Cardiac muscle cell (in vitro differentiated cells and primary cell): ENCODE data around the gene STRA6. TPM values are rescaled to one million over a fixed set of nuclear protein-coding genes. Genes with fewer than 3 reads are reported as not detected.

Experiments used
- DNase-seq, 2 donors: peaks; one replicate each; pipeline versions ENCODE4 v3.0.0 to v3.0.0-alpha.2; 2010 to 2017; ENCODE audit warnings: low read depth in 1 of 2, low spot score in 1 of 2
- H3K27ac ChIP-seq: fragments of 200-600 bp; sonication (generic); 2 replicates; pipeline ENCODE4 v1.5.1; 2016
- H3K27me3 ChIP-seq: fragments of 200-600 bp; sonication (generic); 2 replicates; pipeline ENCODE4 v1.6.0; 2016; ENCODE audit warnings: control low read depth
- H3K36me3 ChIP-seq: fragments of 200-600 bp; sonication (generic); 2 replicates; pipeline ENCODE4 v1.5.1; 2016; ENCODE audit warnings: control low read depth
- H3K4me1 ChIP-seq: fragments of 200-600 bp; sonication (generic); 2 replicates; pipeline ENCODE4 v1.8.1; 2017; ENCODE audit warnings: low read depth, mild to moderate bottlenecking, mixed run types
- H3K4me3 ChIP-seq: fragments of 200-600 bp; sonication (generic); 2 replicates; pipeline ENCODE4 v1.5.1; 2016; ENCODE audit warnings: mild to moderate bottlenecking
- H3K9me3 ChIP-seq: fragments of 200-600 bp; sonication (generic); 2 replicates; pipeline ENCODE4 v1.5.1; 2017; ENCODE audit warnings: low read depth, mild to moderate bottlenecking, control low read depth
- CTCF ChIP-seq: IDR thresholded peaks from 2 replicates; pipeline ENCODE4 v1.5.1; 2012; ENCODE audit warnings: low read depth, mild to moderate bottlenecking, low read length
- polyA plus RNA-seq: library from polyadenylated mRNA; unstranded; fragments of >200 nt; fragmentation: Nextera tagmentation; extraction: Ambion mirVana; gene quantifications from 2 replicates; pipeline ENCODE4 v1.2.1, GENCODE V29; 2016
- total RNA-seq: library from RNA; depleted of rRNA; stranded (reverse); fragments of >200 nt; gene quantifications from 2 replicates; pipeline ENCODE4 v1.2.3, GENCODE V29; 2016

The STRA6 gene
- total and polyA plus RNA-seq, 2 experiments from 2014 or later: 38.6 to 49.6 TPM

- no peaks in the 10 kb centered on the region for H3K36me3 ChIP-seq
- no peaks in the 10 kb centered on the region for H3K27me3 ChIP-seq
- TF ChIP-seq CTCF: no peak
- no peaks in the 10 kb centered on the region for H3K9me3 ChIP-seq
- H3K27ac ChIP-seq: no peak overlapping the region
- H3K4me1 ChIP-seq: peaks cover 11% of the 10 kb centered on the region
- DNase-seq: peak in 1 of 2 donors; percentile 81
- H3K4me3 ChIP-seq: no peak overlapping the region
Observed at GRCh38 chr15:74193299-74193718, 9.3 kb downstream of the STRA6 start.

GRCh38 chr15:74192751-74193150 is 9.8 kb downstream of the STRA6 start:
- H3K27me3 ChIP-seq: no peaks in the 10 kb centered on the region
- peaks cover 11% of the 10 kb centered on the region for H3K4me1 ChIP-seq
- H3K4me3 ChIP-seq: no peak overlapping the region
- DNase-seq: no peak
- TF ChIP-seq CTCF: no peak
- no peaks in the 10 kb centered on the region for H3K9me3 ChIP-seq
- H3K27ac ChIP-seq: no peak overlapping the region
- H3K36me3 ChIP-seq: no peaks in the 10 kb centered on the region

GRCh38 chr15:74191798-74192197 is 10.8 kb downstream of the STRA6 start:
- no peak overlapping the region for H3K4me3 ChIP-seq
- no peak for TF ChIP-seq CTCF
- no peaks in the 10 kb centered on the region for H3K9me3 ChIP-seq
- no peak for DNase-seq
- H3K27ac ChIP-seq: no peak overlapping the region
- H3K4me1 ChIP-seq: peaks cover 11% of the 10 kb centered on the region
- no peaks in the 10 kb centered on the region for H3K36me3 ChIP-seq
- no peaks in the 10 kb centered on the region for H3K27me3 ChIP-seq

GRCh38 chr15:74188216-74188615 is 14.4 kb downstream of the STRA6 start:
- Histone ChIP-seq H3K27ac (no peak overlapping the region), H3K36me3 (no peaks in the 10 kb centered on the region), H3K9me3 (no peaks in the 10 kb centered on the region), H3K4me1 (no peaks in the 10 kb centered on the region), H3K27me3 (no peaks in the 10 kb centered on the region), H3K4me3 (no peak overlapping the region)
- no peak for TF ChIP-seq CTCF
- no peak for DNase-seq

- Histone ChIP-seq H3K27ac (no peak overlapping the region), H3K36me3 (no peaks in the 10 kb centered on the region), H3K9me3 (no peaks in the 10 kb centered on the region), H3K27me3 (no peaks in the 10 kb centered on the region), H3K4me3 (no peak overlapping the region), H3K4me1 (no peaks in the 10 kb centered on the region)
- no peak for TF ChIP-seq CTCF
- no peak for DNase-seq
Observed at GRCh38 chr15:74185710-74186348, 16.8 kb downstream of the STRA6 start.
